GM20431 (cell line): ENCODE measurements around the gene TCF7L1.
"Not testable (repeated sequence)": the region's sequence is repeated elsewhere in the genome, so short reads cannot be mapped to it uniquely, and the experiment has no call there.

ENCODE experiments used
- in situ Hi-C: fragments of 300-500 bp; cut with MseI, MboI; formaldehyde crosslinking; loops from one replicate; pipeline ENCODE4 v1.15.0; 2020; ENCODE audit warnings: low sequenced_read_pairs; ENCODE audit not compliant: unreplicated experiment

Gene TCF7L1

GRCh38 chr2:85130407-85130806, 2.8 kb upstream of the TCF7L1 start:
- in situ Hi-C loops: no loop called here

- in situ Hi-C loops: no loop called here
Measured at GRCh38 chr2:85131116-85131515, 2.1 kb upstream of the TCF7L1 start.

- in situ Hi-C loops: no loop called here
Measured at GRCh38 chr2:85132397-85132796, 795 bp upstream of the TCF7L1 start.

GRCh38 chr2:85133751-85134254, 611 bp downstream of the TCF7L1 start:
- in situ Hi-C loops: no loop called here

DNA sequence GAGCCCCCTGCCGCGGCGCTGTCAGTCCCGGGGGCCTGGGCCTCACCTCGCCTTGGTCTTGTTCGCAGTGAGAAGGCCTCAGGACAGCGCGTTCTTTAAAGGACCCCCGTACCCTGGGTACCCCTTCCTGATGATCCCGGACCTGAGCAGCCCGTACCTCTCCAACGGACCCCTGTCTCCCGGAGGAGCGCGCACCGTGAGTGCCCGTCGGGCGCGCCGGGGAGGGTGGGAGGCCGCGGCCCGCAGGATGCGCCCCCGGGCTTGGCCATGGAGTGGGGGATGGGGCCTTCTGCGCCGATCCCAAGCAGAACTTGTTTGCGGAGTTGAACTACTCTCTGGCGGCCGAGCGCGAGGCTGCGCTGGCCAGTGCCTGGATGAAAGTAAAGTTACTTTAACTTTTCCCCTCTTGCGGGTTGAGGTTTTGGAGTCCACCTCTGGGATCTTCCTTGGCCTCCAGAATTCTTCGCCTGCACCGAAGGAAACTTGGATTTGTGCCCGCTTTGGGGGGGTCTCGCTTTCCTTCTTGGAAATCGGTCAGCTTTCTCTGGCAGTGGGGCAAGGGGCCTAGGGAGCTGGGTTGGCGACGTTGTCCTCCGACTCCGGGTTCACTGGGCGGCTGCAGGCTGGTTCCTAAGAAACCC, 1.2 kb downstream of the TCF7L1 start:
- in situ Hi-C loops: no loop called here

DNA sequence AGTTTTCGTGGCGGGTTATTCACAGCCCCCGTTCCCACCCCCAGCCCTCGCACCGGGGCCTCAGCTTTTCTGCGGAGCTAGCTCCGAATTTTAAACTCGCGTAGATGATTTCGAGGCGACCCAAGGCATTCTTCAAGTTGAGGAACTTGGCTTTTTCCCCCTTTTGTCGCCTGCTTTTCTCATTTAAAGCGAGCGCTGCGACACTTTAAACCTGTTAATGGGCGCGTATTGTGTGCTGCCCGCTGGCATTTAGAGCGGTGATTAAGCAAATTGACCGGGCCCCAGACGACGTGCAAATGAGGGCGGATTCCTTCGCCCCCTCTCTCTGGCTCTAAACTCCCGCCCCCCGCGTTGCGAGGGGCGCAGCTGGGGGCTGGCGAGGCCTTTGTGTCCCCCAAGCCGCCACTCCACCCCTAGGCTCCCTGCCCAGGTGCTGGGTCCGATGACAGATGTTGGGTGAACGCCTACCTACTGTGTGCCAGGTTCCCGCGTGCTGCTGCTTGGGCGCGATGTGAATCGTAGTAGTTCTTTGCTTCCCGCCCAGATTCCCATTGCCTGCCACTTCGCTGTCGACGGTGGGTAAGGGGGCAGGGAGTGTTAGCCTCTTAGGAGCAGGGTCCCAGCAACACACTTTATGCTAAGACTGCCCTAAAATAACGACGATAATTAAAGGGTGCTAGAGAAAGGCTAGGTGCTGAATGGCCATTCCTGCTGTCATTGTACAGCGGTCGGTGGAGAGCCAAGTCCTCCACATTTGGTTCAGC, 1.9 kb downstream of the TCF7L1 start:
- in situ Hi-C loops: no loop called here

- in situ Hi-C loops: no loop called here
Measured at GRCh38 chr2:85135660-85135914, 2.4 kb downstream of the TCF7L1 start.

DNA sequence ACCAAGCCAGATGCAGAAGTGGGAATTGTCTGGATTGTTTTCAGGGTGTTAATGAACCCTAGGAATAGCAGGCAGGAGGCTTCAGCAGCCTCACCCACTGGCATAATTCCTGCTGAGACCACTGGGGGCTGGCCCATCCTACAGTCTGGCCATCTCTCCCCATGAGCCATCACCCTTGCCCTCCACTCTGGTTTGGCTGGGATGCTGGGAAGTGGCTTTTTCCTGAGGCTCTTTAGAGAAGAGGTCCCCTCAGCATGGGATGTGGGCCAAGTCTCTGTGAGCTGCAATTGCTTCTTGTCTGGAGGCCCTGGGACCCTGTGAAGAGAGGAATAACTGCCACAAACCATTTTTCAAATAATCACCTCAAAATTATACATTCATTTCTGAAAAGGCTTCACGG, 4.0 kb downstream of the TCF7L1 start:
- in situ Hi-C loops: no loop called here

- in situ Hi-C loops: no loop called here
Measured at GRCh38 chr2:85143463-85144082, 10.4 kb downstream of the TCF7L1 start.

DNA sequence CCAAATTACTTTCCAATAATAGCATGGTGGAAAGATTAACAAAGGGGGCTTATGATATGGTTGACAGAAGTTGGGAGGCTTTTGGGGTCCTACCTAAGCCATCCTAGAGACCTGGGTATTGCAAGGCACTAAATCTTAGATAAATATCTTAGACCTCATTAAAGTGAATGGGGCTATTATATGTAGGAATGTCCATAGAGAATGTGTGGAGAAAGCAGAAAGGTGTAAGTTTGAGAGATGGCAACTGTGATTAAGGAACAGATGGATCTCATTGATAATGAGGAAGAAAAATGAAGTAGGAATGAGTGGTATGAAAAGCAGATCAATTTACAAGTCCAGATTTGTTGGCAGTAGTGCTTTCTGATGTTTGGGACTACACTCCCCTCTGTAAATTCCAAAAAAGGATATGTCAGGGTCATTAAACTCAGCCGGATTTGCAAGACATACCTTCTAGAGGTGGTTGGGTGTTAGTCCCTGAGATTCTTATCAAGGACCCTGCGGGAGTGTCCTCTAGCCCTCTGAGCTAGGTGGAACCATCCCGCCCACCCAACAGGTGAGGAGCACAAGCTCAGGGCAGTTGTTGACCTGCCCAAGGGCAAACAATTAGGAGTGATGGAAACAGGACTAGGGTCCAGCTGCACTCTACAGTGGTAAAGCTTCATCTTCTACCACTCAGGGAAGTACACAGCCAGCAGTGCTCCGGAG, 12.1 kb downstream of the TCF7L1 start:
- in situ Hi-C loops: no loop called here

DNA sequence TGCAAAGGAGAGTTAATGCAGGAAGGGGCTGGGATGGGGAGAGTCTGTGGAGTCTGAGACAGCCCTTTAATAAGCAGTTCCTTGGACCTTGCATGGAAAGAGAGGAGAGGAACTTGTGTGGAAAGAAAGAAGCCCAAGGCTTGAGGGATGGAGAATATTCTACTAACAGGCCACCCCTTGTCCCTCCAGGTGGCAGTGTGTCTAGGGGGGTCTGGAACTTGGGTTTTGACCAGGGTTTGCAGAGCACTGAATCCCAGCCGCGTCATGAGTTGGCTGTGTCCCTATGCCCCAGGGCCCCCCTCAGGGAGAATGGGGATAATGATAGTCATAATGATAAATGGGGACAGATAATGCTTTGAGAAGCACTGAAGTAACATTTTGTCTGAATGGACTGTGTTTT, 15.0 kb downstream of the TCF7L1 start:
- in situ Hi-C loops: no loop called here

DNA sequence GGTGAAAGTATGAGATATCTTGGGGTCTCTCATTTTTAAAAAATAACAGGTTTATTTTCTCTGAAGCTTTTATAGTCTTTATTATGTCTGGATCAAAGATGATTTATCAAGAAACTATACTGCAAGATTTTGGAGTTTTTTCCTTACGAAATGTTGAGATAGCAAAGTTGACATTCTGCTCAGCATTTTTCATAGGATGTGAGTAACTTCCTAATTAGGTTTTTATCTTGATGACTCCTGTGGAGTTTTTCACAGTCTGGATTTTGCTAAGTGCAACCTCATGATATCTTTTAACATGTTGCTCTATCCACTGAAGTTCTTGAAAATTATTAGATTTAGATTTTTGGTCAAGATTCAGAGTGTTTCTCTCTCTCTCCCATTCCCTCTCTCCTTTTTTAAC, 17.8 kb downstream of the TCF7L1 start:
- in situ Hi-C loops: no loop called here

GRCh38 chr2:85152895-85153294, 19.7 kb downstream of the TCF7L1 start:
- in situ Hi-C loops: no loop called here

DNA sequence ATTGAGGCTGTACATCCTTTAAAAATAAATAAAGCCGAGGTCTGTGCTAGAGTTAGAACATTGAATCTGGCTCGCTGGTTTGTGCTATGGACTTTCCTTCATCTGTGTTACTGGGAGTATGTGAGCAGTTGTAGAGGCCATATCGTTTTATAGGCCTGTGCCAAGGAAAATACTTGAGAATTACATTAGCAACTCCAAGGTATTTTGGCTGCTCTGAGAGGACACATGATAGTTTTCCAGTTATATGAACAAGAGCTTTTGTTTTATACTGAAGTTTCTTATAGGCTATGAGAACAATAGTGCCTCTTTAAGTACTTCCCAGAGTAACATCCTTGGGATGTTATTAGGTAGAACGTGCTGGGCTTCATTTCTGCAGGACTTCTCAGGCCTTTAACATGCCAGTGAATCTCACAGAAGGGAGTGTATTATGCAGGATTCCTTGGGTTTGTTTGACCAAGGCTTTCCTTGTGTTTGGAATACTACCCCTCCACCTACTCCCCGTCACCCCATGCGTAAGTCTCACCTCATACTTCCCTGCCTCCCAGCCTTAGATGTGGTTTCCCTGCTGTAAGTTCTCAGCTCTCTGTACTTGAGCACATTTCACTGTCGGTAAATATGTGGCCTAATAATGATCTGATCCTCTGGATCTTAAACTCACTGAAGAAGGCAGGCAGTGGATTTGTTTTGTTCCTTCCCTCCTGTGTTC, 21.0 kb downstream of the TCF7L1 start:
- in situ Hi-C loops: no loop called here

- in situ Hi-C loops: not testable (repeated sequence)
Measured at GRCh38 chr2:85155082-85155481, 21.9 kb downstream of the TCF7L1 start.

DNA sequence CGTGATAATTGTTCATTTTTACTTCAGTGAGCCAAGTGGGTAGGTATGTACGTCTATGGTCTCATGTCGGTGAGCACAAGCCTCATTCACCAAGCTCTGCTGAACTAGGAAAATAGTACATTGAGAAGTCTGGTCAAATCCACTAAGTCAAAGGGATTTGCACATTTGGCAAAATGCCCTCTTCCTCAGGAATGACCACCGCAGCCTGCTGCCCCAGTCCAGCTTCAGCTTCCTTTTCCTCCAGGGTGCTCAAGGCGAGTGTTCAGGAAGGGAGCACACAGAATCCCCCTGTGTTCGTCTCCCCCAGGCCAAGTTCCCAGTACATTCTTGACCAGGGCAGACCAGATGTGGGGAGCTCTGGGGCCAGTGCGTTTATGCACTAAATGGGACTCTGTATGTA, 23.0 kb downstream of the TCF7L1 start:
- in situ Hi-C loops: no loop called here

DNA sequence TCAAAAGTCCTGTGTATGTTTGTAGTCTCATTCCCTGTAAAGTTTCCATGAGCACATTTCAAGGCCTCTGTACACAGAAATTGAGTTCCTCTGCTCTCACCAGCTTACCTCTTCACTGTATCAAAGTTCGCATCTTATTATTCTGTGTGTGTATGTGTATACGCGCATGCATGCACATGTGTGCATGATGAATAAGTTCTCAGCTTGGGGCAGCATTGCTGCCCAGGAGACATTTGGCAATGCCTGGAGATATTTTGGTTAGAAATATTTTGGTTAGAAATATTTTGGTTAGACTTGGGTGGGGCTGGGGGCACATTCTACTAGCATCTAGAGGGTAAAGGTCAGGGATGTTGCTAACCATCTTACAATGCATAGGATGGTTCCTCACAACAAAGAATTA, 23.4 kb downstream of the TCF7L1 start:
- in situ Hi-C loops: no loop called here

GRCh38 chr2:85157345-85157744, 24.2 kb downstream of the TCF7L1 start:
- in situ Hi-C loops: no loop called here

DNA sequence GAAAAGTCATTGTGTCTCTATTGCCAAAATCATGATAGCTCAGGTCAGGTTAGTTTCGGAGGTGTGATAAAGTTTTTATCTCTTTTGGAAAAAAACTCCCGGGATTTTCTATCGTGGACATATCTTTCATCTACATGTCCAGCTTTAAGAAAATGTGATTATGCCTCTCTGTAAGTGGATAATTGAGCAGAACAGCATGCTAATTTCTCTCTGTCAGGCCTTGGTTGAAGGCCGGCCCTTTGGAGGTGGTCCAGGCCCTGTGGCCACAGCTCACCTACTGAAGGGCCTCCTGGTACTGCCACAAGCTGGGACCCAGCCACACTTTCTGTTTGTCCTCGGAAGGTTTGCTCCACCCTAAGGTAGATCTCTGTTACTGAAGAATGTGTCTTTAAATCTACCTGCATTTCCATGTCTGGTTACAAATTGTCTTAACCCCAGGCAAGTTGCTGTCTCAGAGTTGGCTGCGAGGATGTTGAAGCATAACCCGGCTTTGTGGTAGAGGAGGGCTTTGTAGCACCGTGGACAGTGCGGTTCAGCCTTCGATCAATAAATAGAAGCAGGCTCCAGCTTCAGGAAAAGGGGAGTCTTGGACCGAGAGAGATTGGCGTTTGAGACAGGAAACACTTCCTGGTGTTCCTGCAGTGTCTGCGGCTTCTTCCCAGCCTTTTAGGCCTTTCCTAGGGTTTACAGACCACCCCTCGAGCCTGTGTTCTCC, 25.5 kb downstream of the TCF7L1 start:
- in situ Hi-C loops: no loop called here

- in situ Hi-C loops: no loop called here
Measured at GRCh38 chr2:85159589-85159988, 26.4 kb downstream of the TCF7L1 start.
